ENCODE data around the gene MRPL18.

DNA sequence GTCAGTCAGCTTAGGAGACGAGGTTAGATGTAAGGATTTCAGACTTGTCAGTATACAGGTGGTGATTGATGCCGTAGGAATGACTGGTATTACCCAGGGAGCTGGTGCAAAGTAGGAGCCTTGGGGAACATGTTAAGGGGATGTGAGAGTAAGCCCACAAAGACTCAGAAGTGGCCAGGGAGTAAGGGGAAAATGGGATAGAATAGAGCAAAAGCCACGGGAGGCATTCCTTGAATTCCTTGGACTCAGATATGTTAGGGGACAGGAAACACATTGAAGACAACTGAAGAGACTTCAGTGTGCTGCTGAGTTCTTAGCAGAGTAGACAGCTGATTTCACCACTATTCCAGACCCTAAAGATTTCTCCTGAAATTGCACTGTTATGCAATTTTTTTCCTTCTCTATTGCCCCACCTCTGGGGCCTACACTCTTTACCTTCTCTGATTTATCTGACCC, 29.6 kb upstream of the MRPL18 start:
- 0 out of 2 replicates have a peak, but pooled peaks have one; percentile 42 for TF ChIP-seq POLR2AphosphoS5 (IDR thresholded peaks at IDR 0.05; ENCODE audit: borderline replicate concordance, low read depth, low read length)
- TF ChIP-seq EZH2 (IDR thresholded peaks at IDR 0.05) = no peak
- TF ChIP-seq FOXP2 (optimal IDR thresholded peaks at IDR 0.05; ENCODE audit: control extremely low read depth, extremely low read length, insufficient read depth) = no peak

Measured in SK-N-MC (cell line).